DOHH2 (cell line): ENCODE measurements around the gene LIPC.

Source experiments
- H3F3A ChIP-seq: fragments of 200-600 bp; sonication (generic), shearing (Covaris generic); 2 replicates; pipeline ENCODE4 v1.6.0; 2016; ENCODE audit warnings: antibody characterized with exemption, mild to moderate bottlenecking; ENCODE audit not compliant: control insufficient read depth, insufficient read depth
- H3K27ac ChIP-seq: fragments of 200-600 bp; sonication (generic); 2 replicates; pipeline ENCODE4 v1.5.1; 2014; ENCODE audit warnings: low read depth, mild to moderate bottlenecking, low read length, moderate library complexity
- H3K27me3 ChIP-seq: fragments of 200-600 bp; sonication (generic); 2 replicates; pipeline ENCODE4 v1.6.1; 2014; ENCODE audit warnings: mild to moderate bottlenecking, low read length, mixed read lengths; ENCODE audit not compliant: control insufficient read depth
- H3K36me3 ChIP-seq: fragments of 200-600 bp; sonication (generic); 2 replicates; pipeline ENCODE4 v1.6.1; 2014; ENCODE audit warnings: mild to moderate bottlenecking, low read length, moderate library complexity, mixed read lengths; ENCODE audit not compliant: control insufficient read depth
- H3K4me1 ChIP-seq: fragments of 200-600 bp; sonication (generic); 2 replicates; pipeline ENCODE4 v1.6.1; 2014; ENCODE audit warnings: mild to moderate bottlenecking, low read length, mixed read lengths; ENCODE audit not compliant: control insufficient read depth
- H3K4me2 ChIP-seq: fragments of 200-600 bp; sonication (generic); 2 replicates; pipeline ENCODE4 v1.6.0; 2014; ENCODE audit warnings: mild to moderate bottlenecking, low read length, moderate library complexity
- H3K4me3 ChIP-seq: fragments of 200-600 bp; sonication (generic); 2 replicates; pipeline ENCODE4 v1.5.1; 2014; ENCODE audit warnings: mild to moderate bottlenecking, low read length, mixed read lengths
- H3K79me2 ChIP-seq: fragments of 200-600 bp; sonication (generic); 2 replicates; pipeline ENCODE4 v1.6.1; 2014; ENCODE audit warnings: mild to moderate bottlenecking, low read length, mixed read lengths; ENCODE audit not compliant: control insufficient read depth
- H3K9me2 ChIP-seq: fragments of 200-600 bp; sonication (generic); replicated peaks from 2 replicates; pipeline ENCODE4 v1.6.1; 2014; ENCODE audit warnings: mild to moderate bottlenecking, low read length, mixed read lengths; ENCODE audit not compliant: control insufficient read depth
- H3K9me3 ChIP-seq: fragments of 200-600 bp; sonication (generic); 2 replicates; pipeline ENCODE4 v1.6.1; 2014; ENCODE audit warnings: antibody characterized with exemption, low read length, mixed read lengths; ENCODE audit not compliant: control insufficient read depth, insufficient read depth
- H4K20me1 ChIP-seq: fragments of 200-600 bp; sonication (generic); 2 replicates; pipeline ENCODE4 v1.6.0; 2014; ENCODE audit warnings: low read depth, mild to moderate bottlenecking, antibody characterized with exemption, low read length, moderate library complexity; ENCODE audit not compliant: control insufficient read depth, insufficient read depth
- EZH2phosphoT487 ChIP-seq: fragments of 200-600 bp; sonication (generic); IDR thresholded peaks from 2 replicates; pipeline ENCODE4 v1.6.1; 2017; ENCODE audit warnings: borderline replicate concordance, mild to moderate bottlenecking, antibody characterized with exemption, low read length, moderate library complexity, mixed read lengths
- TF ChIP-seq, protein P1 (sequence below): fragments of 200-600 bp; sonication (generic); IDR thresholded peaks from one replicate; pipeline ENCODE4 v1.5.1; 2014; ENCODE audit warnings: antibody characterized with exemption, mild to moderate bottlenecking, low read depth, low read length; ENCODE audit not compliant: poor library complexity, severe bottlenecking

The LIPC gene

GRCh38 chr15:58490086-58490887 lies 58.5 kb downstream of the LIPC start:
- no peak for TF ChIP-seq EZH2phosphoT487
- TF ChIP-seq, protein P1, sequence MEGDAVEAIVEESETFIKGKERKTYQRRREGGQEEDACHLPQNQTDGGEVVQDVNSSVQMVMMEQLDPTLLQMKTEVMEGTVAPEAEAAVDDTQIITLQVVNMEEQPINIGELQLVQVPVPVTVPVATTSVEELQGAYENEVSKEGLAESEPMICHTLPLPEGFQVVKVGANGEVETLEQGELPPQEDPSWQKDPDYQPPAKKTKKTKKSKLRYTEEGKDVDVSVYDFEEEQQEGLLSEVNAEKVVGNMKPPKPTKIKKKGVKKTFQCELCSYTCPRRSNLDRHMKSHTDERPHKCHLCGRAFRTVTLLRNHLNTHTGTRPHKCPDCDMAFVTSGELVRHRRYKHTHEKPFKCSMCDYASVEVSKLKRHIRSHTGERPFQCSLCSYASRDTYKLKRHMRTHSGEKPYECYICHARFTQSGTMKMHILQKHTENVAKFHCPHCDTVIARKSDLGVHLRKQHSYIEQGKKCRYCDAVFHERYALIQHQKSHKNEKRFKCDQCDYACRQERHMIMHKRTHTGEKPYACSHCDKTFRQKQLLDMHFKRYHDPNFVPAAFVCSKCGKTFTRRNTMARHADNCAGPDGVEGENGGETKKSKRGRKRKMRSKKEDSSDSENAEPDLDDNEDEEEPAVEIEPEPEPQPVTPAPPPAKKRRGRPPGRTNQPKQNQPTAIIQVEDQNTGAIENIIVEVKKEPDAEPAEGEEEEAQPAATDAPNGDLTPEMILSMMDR, result no peak

DNA sequence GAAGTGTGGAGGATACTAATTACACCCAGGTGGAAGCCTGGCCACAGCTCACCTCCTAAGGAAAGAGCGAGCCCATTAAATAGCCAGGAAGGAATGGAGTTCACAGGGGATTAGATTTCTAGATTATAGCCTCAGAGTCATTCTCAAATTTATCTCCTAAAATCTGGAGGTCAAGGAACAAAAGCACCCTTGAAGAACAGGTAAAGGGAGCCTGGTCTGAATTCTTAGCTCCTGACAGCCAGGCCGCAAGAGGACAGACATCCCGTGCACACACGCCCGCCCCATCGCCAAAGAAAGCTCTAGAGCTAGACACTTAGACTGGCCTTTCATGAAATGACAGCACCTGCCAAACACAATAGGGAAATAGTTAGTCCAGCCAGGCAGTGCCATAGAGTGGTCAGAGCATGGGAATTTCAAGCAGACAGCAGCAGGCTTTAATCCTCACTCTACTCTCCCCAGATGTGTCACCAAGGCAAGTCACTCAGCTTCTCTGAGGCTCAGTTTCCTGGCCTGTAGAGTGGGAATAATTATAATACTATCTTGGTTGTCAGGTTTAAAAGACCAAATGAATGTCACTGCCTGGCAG lies 59.2 kb downstream of the LIPC start:
- TF ChIP-seq EZH2phosphoT487, result no peak
- TF ChIP-seq, protein P1, result no peak
- H3K36me3 ChIP-seq, result no peaks in the 10 kb centered on the region
- H3K27ac ChIP-seq, result no peak overlapping the region
- H3K9me2 ChIP-seq, result no peaks in the 10 kb centered on the region
- H3K9me3 ChIP-seq, result peaks cover 3% of the 10 kb centered on the region; the same call in 1 of the 2 replicates
- H3F3A ChIP-seq, result no peaks in the 10 kb centered on the region
- H3K79me2 ChIP-seq, result no peaks in the 10 kb centered on the region
- H3K27me3 ChIP-seq, result peaks cover 10% of the 10 kb centered on the region
- H3K4me1 ChIP-seq, result no peaks in the 10 kb centered on the region
- no peak overlapping the region for H3K4me2 ChIP-seq
- H3K4me3 ChIP-seq, result no peak overlapping the region
- no peaks in the 10 kb centered on the region for H4K20me1 ChIP-seq

More at GRCh38 chr15:58490086-58490887, 58.5 kb downstream of the LIPC start:
- Histone ChIP-seq H3K4me2 (no peak overlapping the region), H3K27me3 (peaks cover 4% of the 10 kb centered on the region; the same call in 1 of the 2 replicates), H3K4me1 (no peaks in the 10 kb centered on the region), H3K27ac (no peak overlapping the region), H4K20me1 (no peaks in the 10 kb centered on the region), H3F3A (no peaks in the 10 kb centered on the region), H3K4me3 (no peak overlapping the region), H3K9me2 (no peaks in the 10 kb centered on the region), H3K36me3 (no peaks in the 10 kb centered on the region), H3K79me2 (no peaks in the 10 kb centered on the region), H3K9me3 (peaks cover 3% of the 10 kb centered on the region; the same call in 1 of the 2 replicates)

- H3K4me3 ChIP-seq, result no peak overlapping the region
- no peak overlapping the region for H3K27ac ChIP-seq
- H3K79me2 ChIP-seq, result no peaks in the 10 kb centered on the region
- H3F3A ChIP-seq, result no peaks in the 10 kb centered on the region
- TF ChIP-seq, protein P1, result no peak
- no peak for TF ChIP-seq EZH2phosphoT487
- H3K27me3 ChIP-seq, result peaks cover 12% of the 10 kb centered on the region
- no peak overlapping the region for H3K4me2 ChIP-seq
- peaks cover 3% of the 10 kb centered on the region; the same call in 1 of the 2 replicates for H3K9me3 ChIP-seq
- H4K20me1 ChIP-seq, result no peaks in the 10 kb centered on the region
- no peaks in the 10 kb centered on the region for H3K36me3 ChIP-seq
- no peaks in the 10 kb centered on the region for H3K4me1 ChIP-seq
- no peaks in the 10 kb centered on the region for H3K9me2 ChIP-seq
These were observed 59.9 kb downstream of the LIPC start for GRCh38 chr15:58491499-58492202.
